Right lobe of liver (tissue), 6 donors: ENCODE results near the gene NPAS4. TPM values are rescaled to one million over a fixed set of nuclear protein-coding genes. Genes with fewer than 3 reads are reported as not detected.

Experiments
- ATAC-seq, 4 donors: fragments of 200-7000 bp; cut with Tn5 transposase; one replicate each; pipeline ENCODE4 v1.9.1; 2020; ENCODE audit warnings: mild to moderate bottlenecking in 4 of 4, moderate library complexity in 4 of 4
- DNase-seq, 3 donors: peaks; one replicate each; pipeline ENCODE4 v3.0.0-alpha.2; 2020
- H3K27ac ChIP-seq, 3 donors: fragments of 200-600 bp; one replicate each; pipeline ENCODE4 v1.8.0; 2022
- H3K27me3 ChIP-seq, 2 donors: fragments of 200-600 bp; one replicate each; pipeline ENCODE4 v1.8.0; 2022
- H3K36me3 ChIP-seq, 4 donors: fragments of 200-600 bp; sonication (generic) in 1 of 4; one replicate each; pipeline versions ENCODE4 v1.5.1 to v1.8.0; 2017 to 2022; ENCODE audit warnings: control low read depth in 1 of 4
- H3K4me1 ChIP-seq, 4 donors: fragments of 200-600 bp; sonication (generic) in 1 of 4; one replicate each; pipeline versions ENCODE4 v1.5.1 to v1.8.0; 2017 to 2022; ENCODE audit warnings: control low read depth in 1 of 4
- H3K4me3 ChIP-seq, 3 donors: fragments of 200-600 bp; one replicate each; pipeline ENCODE4 v1.8.0; 2022
- H3K9me3 ChIP-seq, 4 donors: fragments of 200-600 bp; sonication (generic) in 1 of 4; one replicate each; pipeline versions ENCODE4 v1.5.1 to v1.8.0; 2017 to 2022; ENCODE audit warnings: control low read depth in 1 of 4
- POLR2A ChIP-seq: fragments of 450-650 bp; IDR thresholded peaks from one replicate; pipeline ENCODE4 v1.6.1; 2017; ENCODE audit warnings: antibody characterized with exemption, mild to moderate bottlenecking
- WGBS: methylation state at CpG from one replicate; pipeline ENCODE4 v1.1.6; 2018; ENCODE audit warnings: low coverage, low lambda C conversion rate; ENCODE audit not compliant: insufficient coverage; ENCODE audit errors: missing lambda C conversion rate; 5-methylcytosine and 5-hydroxymethylcytosine counted together
- intact Hi-C, 2 donors: fragments of 100-400 bp; cut with DNase I; formaldehyde crosslinking; loops; one replicate each; pipeline versions ENCODE4 v1.11.2 to v1.14.1; 2022
- total RNA-seq, 6 experiments: library from RNA; depleted of rRNA in 2 of 6; stranded (reverse); fragments of >200 nt in 2 of 6; fragmentation: NEBNext Ultra II Directional in 3 of 6; extraction: Animal tissue kit (Norgen Biotek cat#: 25700) in 3 of 6; gene quantifications; one replicate each; pipeline versions ENCODE4 v1.1.0 to v1.2.4, GENCODE V29; 2016 to 2023
- TF ChIP-seq, protein P1 (sequence below), 4 donors: fragments of 200-600 bp in 3 of 4; fragments of 450-650 bp in 1 of 4; IDR thresholded peaks; one replicate each; pipeline versions ENCODE4 v1.5.1 to v1.8.0; 2016 to 2022; ENCODE audit warnings: antibody characterized with exemption in 4 of 4, mild to moderate bottlenecking in 2 of 4
- donor health status: DM: no; HTN: yes; CAD: no.
- donor health status: DM: no; HTN: no; CAD: no.
- donor health status: DM: no; HTN: no; CAD: no.
- donor health status: DM: no; HTN: yes; CAD: no.
- donor health status: DM: no; HTN: yes; CAD: no.

Gene NPAS4
- total RNA-seq, 6 experiments from 2014 or later = not detected

DNA sequence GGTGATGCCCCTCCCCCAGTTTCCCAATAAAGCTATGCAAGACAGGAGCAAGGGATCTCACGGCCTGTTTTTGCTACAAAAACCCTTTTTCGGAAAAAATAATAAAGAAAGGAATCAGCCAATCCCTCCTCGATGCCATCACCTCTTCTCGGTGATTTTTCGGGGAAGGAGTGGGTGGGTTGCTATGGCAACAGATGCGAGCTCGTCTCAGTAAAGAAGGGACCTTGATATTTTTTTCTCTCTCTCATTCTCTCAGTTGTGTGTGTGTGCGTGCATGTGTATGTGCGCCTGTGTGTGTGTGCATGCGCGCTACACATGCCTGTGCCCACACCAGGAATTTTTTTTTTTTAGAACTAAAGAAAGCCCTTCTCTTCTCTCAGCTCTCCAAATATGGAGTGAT lies 3.8 kb upstream of the NPAS4 start:
- WGBS = 42% methylated on average over 11 of the region's 11 CpGs
- Histone ChIP-seq H3K27ac (no peak overlapping the region), H3K4me3 (no peak overlapping the region), H3K36me3 (no peaks in the 10 kb centered on the region), H3K27me3 (no peaks in the 10 kb centered on the region), H3K4me1 (no peaks in the 10 kb centered on the region), H3K9me3 (no peaks in the 10 kb centered on the region)
- intact Hi-C loops = no loop called here
- no peak for DNase-seq
- no peak for ATAC-seq
- no peak for TF ChIP-seq POLR2A
- TF ChIP-seq, protein P1, sequence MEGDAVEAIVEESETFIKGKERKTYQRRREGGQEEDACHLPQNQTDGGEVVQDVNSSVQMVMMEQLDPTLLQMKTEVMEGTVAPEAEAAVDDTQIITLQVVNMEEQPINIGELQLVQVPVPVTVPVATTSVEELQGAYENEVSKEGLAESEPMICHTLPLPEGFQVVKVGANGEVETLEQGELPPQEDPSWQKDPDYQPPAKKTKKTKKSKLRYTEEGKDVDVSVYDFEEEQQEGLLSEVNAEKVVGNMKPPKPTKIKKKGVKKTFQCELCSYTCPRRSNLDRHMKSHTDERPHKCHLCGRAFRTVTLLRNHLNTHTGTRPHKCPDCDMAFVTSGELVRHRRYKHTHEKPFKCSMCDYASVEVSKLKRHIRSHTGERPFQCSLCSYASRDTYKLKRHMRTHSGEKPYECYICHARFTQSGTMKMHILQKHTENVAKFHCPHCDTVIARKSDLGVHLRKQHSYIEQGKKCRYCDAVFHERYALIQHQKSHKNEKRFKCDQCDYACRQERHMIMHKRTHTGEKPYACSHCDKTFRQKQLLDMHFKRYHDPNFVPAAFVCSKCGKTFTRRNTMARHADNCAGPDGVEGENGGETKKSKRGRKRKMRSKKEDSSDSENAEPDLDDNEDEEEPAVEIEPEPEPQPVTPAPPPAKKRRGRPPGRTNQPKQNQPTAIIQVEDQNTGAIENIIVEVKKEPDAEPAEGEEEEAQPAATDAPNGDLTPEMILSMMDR (IDR thresholded peaks at IDR 0.05) = no peak

DNA sequence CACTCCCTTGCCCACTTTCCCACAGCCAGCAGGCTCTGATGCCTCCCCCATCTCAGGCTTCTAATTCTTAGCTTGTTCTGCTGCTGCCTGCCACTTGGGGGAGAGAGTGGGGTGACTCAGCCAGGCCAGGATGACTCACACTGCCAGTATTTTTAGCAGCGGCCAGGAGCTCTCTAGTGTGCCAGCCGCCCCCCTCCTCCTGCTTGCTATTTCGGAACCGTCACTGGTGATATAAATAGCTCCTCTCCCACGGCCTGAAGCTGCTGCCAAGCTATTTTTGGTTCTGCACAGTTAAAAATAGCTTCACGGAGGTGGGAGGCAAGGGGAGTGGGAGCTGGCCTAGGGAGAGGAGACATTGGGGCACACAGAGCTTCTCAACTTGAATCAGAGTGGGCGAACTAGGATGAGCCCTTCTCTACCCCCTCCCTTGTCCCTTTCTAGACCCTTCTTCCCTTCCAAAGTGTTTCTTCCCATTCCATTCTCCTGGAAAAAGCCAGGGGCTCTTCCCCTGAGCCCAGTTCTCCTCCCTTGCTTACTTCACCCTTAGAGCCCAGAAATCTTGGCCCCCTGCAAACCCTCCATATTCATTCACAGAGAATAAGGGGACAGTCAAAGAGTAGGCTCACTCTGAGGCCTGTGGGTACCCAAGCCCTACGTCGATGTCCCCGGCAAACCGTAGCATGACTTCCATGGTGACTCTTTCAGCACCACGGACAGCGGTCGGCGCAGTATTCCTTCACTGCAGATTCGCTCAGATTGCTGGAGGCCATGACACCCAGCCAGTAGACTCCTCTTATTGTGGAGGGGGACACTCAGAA lies 2.5 kb upstream of the NPAS4 start:
- peak in 1 of 3 donors; percentile 40 for DNase-seq
- no peaks in the 10 kb centered on the region for H3K4me1 ChIP-seq
- peak in 1 of 4 donors; percentile 58 for ATAC-seq
- no peak overlapping the region for H3K4me3 ChIP-seq
- no peaks in the 10 kb centered on the region for H3K9me3 ChIP-seq
- H3K27ac ChIP-seq = no peak overlapping the region
- no peak for TF ChIP-seq POLR2A
- TF ChIP-seq, protein P1 (IDR thresholded peaks at IDR 0.05) = peak in 2 of 4 donors; percentile 5 to 14
- WGBS = 7% methylated on average over 16 of the region's 16 CpGs
- H3K27me3 ChIP-seq = no peaks in the 10 kb centered on the region
- no peaks in the 10 kb centered on the region for H3K36me3 ChIP-seq
- intact Hi-C loops = no loop called here

DNA sequence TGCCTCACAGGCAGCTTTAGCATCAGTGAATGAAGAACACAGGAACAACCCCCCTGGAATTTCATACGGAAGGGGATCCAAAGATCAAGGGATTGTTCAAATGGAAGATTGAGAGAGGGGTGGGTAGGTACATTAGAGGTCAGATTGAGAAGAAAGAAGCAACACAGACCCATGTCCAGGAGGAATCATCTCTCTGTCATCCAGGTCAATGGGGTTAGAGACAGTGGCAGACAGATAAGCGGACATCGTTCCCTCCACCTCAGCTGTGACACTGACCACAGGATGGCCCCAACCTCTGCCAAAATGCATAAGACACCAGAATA lies 1.9 kb upstream of the NPAS4 start:
- no peaks in the 10 kb centered on the region for H3K4me1 ChIP-seq
- H3K9me3 ChIP-seq = no peaks in the 10 kb centered on the region
- no peak overlapping the region for H3K27ac ChIP-seq
- H3K36me3 ChIP-seq = no peaks in the 10 kb centered on the region
- intact Hi-C loops = no loop called here
- ATAC-seq = no peak
- 20% methylated on average over 2 of the region's 3 CpGs for WGBS
- no peak for TF ChIP-seq POLR2A
- TF ChIP-seq, protein P1 (IDR thresholded peaks at IDR 0.05) = no peak
- DNase-seq = no peak
- no peaks in the 10 kb centered on the region for H3K27me3 ChIP-seq
- no peak overlapping the region for H3K4me3 ChIP-seq

DNA sequence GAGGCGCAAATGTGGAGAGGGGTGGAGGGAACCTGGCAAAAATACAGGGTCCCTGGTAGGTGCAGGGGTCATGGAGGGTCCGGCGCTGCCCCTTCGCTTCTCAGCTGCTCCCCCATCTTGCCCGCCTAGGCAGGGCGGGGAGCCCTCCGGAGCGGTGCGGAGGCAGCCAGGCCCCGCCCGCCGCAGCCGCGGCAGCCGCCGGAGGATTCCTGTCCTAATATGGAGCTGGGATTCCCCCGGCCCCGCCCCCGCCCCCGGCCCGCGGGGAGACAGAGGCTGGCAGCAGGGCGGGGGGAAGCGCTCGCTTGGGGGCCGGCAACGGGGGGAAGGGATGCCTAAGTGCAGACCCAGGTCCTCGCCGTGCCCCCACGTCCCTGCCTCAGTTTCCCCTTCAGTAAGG lies 1.0 kb upstream of the NPAS4 start:
- 11% methylated on average over 1 of the region's 30 CpGs for WGBS
- no peak for ATAC-seq
- H3K4me1 ChIP-seq = no peaks in the 10 kb centered on the region
- no peaks in the 10 kb centered on the region for H3K27me3 ChIP-seq
- intact Hi-C loops = no loop called here
- no peak overlapping the region for H3K4me3 ChIP-seq
- no peaks in the 10 kb centered on the region for H3K36me3 ChIP-seq
- no peak for DNase-seq
- H3K9me3 ChIP-seq = no peaks in the 10 kb centered on the region
- no peak for TF ChIP-seq POLR2A
- TF ChIP-seq, protein P1 (IDR thresholded peaks at IDR 0.05) = no peak
- no peak overlapping the region for H3K27ac ChIP-seq
